NCI-H345 treated with DMSO at 0.1 percent for 48 hours (cell line): Measurements from ENCODE around the gene KCNK6.

Experiments
- DNase-seq: peaks from one replicate; lab custom pipeline; 2025; ENCODE audit not compliant: unreplicated experiment; lab: John Stamatoyannopoulos, UW

Gene KCNK6

DNA sequence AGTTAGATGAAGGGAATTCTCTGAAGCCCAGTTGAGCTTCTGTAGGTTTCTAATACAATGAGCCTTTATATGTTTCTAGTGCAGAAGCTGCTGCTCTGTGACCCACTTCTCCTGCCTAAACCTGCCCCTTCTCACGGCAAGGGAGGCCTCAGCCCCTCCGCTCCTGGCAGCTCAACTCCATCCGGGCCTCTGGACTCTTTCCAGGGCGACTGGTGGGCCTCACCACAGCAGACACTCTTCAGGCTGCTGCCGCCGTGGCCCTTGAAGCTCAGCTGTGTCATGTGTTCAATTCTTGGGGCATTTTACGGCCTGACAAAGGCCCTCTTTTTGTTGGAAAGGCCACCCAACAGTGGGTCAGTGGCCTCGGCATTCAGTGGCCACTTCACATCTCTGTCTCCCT is 25.6 kb upstream of the KCNK6 start:
- DNase-seq: no peak

- no peak for DNase-seq
Measured at GRCh38 chr19:38298821-38299680, 20.6 kb upstream of the KCNK6 start.

- DNase-seq: no peak
Measured at GRCh38 chr19:38303517-38304351, 15.9 kb upstream of the KCNK6 start, which contains the start of gene C19orf33. Gene C19orf33 (plus strand): TSS chr19:38304251. CDS start chr19:38304262, 11 bp downstream.

DNA sequence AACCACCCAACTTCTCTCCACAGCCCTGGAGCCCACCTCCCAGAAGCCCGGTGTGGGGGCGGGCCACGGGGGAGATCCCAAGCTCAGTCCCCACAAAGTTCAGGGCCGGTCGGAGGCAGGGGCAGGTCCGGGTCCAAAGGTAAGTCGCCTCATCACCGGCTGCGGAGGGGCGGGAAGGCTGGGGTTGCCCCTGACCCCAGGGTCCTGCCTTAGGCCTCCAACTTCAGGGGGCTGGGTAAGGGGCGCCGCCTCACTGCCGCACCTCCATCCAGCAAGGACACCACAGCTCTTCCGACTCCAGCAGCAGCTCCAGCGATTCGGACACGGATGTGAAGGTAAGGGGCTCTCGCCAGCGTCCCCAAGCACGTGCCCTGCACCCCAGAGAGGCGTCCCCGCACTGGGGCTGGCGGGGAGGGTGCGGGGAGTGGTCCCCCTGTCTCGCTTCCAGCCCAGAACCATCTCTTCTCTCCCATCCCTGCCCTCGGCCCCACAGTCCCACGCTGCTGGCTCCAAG is 15.2 kb upstream of the KCNK6 start:
- DNase-seq: no peak

- DNase-seq: no peak
Measured at GRCh38 chr19:38304866-38305429, 14.7 kb upstream of the KCNK6 start.

- no peak for DNase-seq
Measured at GRCh38 chr19:38306236-38306635, 13.4 kb upstream of the KCNK6 start.

DNA sequence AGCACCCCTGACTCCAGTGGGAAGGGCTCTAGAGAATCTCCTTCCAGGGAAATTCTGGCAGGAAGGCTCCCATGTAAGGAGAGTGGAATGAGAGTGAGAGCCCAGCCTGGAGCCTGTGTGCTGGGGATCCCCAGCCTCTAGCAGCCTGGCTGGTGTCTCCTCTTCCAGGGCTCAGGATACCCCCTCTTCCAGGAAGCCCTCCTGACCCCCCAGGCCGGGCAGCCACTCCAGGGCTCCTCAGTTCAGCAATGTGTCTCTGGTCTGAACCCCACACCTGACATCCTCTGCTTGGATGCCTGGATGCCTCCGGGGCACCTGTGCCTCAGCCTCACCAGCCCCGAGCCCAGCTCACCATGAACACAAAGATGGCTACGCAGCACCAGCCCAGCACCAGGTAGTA is 12.6 kb upstream of the KCNK6 start:
- DNase-seq: no peak

GRCh38 chr19:38307597-38307996 is 12.0 kb upstream of the KCNK6 start:
- DNase-seq: no peak

DNA sequence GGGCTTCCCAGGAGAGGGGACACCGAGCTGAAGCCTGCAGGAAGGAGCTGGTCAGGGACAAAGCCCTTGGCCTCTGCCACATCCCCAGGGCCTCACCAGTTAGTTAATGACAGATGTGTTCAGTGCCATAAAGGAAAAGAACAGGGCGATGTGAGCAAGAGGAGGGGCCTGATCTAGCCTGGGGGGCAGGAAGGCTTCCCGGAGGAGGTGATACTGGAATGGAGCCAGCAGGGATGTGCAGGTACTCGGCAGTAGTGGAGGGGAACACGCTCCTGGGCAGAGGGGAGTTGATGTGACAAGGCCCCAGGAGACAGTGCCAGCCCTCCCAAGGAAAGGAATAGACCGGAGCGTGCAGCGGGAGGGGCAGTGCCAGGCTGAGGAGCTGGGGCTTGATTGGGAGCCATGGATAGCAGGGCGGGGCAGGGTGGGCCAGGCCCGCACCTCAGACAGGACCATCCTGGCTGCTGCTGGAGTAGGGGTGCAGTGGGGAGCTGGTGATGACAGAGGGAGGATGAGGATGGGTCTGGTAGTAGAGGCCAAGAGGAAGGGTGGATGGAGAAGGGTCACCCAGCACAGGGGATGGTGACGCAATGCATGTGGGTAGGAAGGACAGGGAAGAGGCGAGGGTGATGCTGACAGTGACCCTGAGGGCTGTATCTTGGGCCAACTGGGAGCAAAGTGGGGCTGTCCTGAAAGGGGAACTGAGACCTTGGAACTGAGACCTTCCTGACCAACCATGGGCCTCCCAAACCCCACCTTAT is 11.5 kb upstream of the KCNK6 start:
- DNase-seq: no peak

- DNase-seq: no peak
Measured at GRCh38 chr19:38308926-38309614, 10.6 kb upstream of the KCNK6 start.

DNA sequence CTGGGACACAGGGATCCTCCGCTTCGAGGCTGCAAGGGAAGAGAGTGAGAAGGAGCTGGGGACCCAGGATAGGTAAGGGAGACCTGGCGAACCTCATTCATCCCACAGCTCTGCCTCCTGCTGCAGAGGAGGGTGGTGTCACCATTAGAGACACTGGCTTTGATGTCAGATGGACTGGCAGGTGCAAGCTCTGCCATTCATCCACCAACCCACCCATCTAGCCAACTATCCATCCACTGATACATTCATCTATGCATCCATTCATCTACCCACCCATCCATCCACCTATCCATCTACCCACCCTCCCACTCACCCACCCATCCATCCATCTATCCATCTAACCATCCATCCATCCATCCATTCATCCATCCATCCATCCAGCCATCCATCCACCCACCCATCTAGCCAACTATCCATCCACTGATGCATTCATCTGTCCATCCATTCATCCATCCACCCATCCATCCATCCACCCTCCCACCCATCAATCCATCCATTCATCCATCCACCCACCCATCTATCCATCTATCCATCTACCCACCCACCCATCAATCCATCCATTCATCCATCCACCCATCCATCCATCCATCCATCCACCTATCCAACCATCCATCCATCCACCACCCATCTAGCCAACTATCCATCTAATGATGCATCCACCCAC is 9.9 kb upstream of the KCNK6 start:
- DNase-seq: no peak

GRCh38 chr19:38310279-38310670 is 9.4 kb upstream of the KCNK6 start:
- DNase-seq: no peak

DNA sequence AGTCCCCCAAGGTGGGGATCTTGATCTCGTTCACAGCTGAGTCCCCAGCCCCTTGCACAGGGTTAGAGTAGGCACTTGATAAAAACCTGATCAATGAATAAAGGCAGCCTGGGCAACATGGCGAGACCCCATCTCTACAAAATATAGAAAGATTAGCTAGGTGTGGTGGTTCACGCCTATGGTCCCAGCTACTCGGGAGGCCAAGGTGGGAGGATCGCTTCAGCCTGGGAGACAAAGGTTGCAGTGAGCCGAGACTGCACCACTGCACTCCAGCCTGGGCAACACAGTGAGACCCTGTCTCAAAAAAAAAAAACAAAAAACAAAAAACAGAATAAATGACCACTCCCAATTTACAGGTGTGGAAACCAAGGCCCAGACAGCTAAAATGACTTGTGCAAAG is 8.7 kb upstream of the KCNK6 start:
- no peak for DNase-seq

DNA sequence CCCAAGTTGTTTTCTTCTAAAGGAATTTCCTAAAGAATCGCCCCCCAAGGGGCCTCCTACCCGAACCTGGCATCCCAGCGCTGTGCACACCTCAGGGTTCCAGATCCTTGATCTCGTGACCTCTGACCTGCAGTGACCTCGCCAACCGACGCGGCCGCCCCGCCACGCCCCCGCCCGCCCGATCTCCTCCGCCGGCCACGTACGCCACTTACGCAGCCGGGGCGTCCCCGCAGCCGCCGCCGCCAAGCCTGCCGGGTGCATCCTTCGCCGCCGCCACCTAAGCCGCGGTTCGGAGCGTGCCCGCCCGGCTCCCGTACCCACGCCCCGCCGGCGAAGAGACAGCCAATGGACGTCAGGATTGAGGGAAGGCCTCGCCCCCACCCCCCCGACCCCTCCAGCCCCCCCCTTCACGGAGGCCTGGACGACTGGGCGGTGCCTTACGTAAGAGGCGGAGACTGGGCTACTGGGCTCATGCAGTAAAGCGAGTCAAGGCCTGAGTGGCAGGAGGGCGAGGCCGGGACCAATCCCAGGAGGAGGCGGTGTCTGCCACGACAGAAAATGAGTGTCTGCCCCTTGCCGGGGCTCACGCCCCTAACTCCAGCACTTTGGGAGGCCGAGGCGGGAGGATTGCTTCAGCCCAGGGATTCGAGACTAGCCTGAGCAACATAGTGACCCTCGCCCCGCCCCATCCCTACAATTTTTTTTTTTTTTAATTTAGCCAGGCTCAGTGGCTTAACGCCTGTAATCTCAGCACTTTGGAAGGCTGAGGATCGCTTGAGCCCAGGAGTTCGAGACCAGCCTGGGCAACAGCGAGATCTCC is 3.8 kb upstream of the KCNK6 start, which contains the start of gene YIF1B:
YIF1B (minus strand) TSS at position 291 of the 820 bp plus-strand sequence; CDS start at position 261, 30 bp downstream.
- DNase-seq: peak; percentile 100

DNA sequence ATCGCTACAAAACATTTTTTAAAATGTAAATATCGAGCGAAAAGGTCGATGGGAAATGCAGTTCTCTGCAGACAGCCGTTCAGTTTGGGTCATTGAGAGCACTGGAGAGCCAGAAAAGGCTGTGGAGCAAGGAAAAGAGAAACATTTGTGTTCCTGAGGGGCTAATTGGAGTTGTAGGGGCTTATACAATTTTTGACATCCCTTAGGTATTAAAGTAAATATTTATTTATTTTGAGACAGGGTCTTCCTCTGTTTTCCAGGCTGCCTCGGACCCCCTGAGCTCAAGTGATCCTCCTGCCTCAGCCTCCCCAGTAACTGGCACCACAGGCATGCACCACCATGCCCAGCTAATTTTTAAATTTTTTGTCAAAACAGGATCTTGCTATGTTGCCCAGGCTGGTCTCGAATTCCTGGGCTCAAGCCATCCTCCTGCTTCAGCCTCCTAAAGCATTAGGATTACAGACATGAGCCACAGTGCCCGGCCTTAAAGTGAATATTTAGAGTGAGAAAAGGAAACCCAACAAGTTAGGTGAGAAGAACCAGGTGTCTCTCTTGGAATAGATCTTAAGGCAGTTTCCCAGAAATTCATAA is 3.1 kb upstream of the KCNK6 start:
- DNase-seq: no peak

- no peak for DNase-seq
Measured at GRCh38 chr19:38317104-38317612, 2.5 kb upstream of the KCNK6 start.

DNA sequence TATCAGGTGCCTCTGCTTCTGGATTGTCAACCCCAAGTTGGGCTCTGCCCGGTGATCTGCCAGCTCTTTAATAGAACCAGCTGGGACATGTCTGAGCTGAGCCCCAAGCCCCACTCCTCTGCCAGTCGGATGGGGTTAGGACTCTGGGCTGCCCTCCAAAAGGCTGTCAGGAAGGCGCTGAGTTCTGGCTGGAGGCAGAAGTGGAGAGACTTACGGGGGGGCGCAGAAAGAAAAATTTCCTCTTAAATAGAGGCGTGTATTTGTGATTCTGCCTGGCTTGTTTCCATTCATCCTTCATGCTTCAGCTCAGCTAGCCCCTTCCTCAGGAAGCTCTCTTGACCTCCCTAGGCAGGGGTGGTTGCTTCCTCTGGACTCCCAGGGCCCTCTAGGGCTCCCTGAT is 985 bp upstream of the KCNK6 start:
- no peak for DNase-seq

DNA sequence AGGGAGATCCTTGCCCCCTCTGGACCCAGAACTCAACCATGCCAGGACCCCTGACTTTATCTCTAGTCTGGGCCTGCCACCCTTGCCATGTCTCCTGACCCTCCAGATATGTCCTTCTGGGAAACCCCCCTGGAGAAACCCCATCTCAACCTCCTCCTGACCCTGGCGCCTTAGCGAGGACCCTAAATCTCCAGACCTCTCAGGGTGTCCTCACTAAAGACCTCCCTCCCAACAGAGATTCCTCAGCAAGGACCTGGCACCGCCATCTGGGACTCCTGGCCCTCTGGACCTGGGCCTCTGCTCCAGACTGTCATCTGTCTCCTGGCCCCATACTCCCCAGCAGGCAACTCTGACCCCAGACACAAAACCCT is 1.3 kb downstream of the KCNK6 start:
- no peak for DNase-seq
